ENCODE data around the gene ASCC1. TPM values are rescaled to one million over a fixed set of nuclear protein-coding genes. Genes with fewer than 3 reads are reported as not detected.

The ASCC1 gene
- total and polyA plus RNA-seq, 10 donors = 11.9 to 41.7 (median 33.8) TPM

DNA sequence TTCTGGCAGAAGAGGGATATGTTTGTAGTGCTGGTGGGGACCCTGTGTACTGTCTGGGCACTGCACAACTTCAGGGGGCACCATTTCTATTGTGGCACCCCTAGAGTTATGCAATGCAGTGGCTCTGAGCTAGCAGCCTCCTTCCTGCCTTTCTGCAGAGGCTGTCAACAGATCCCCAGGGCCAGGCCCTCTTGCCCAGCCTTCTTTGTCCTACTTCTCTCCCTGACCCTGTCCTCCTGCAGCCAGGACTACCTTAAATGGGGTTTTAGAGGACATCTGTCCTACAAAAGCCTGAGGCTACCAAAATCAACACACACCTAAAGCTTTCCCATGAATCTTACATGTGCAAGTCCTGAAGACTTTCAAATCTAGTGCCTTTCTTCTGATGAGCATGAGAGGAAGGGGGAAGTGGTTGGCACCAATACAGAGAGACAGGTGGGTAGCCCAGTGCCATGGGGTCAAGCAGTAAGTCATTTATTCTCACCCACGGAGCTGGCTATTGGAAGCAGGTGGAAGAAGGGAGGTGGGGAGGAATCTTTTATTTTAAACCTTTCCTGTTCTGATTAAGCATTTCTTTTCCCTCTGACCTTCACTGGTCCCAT, 130.1 kb downstream of the ASCC1 start:
- TF ChIP-seq POLR2A (IDR thresholded peaks at IDR 0.05) (no peak), POLR2AphosphoS5 (IDR thresholded peaks at IDR 0.05) (no peak)
- TF ChIP-seq, protein P1, sequence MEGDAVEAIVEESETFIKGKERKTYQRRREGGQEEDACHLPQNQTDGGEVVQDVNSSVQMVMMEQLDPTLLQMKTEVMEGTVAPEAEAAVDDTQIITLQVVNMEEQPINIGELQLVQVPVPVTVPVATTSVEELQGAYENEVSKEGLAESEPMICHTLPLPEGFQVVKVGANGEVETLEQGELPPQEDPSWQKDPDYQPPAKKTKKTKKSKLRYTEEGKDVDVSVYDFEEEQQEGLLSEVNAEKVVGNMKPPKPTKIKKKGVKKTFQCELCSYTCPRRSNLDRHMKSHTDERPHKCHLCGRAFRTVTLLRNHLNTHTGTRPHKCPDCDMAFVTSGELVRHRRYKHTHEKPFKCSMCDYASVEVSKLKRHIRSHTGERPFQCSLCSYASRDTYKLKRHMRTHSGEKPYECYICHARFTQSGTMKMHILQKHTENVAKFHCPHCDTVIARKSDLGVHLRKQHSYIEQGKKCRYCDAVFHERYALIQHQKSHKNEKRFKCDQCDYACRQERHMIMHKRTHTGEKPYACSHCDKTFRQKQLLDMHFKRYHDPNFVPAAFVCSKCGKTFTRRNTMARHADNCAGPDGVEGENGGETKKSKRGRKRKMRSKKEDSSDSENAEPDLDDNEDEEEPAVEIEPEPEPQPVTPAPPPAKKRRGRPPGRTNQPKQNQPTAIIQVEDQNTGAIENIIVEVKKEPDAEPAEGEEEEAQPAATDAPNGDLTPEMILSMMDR (IDR thresholded peaks at IDR 0.05 in 8 of 11, conservative IDR thresholded peaks at IDR 0.05 in 3 of 11) = no peak
- H3K4me1 ChIP-seq = peaks cover 8 to 94% (median 61%) of the 10 kb centered on the region in 6 donors
- H3K27me3 ChIP-seq (replicated peaks in 1 of 7) = peaks cover 0 to 30% (median 16%) of the 10 kb centered on the region in 7 donors
- peak overlapping the region in 7 of 8 donors; percentile 25 to 91 (median 89) for H3K27ac ChIP-seq
- H3K36me3 ChIP-seq = peaks cover 0 to 5% (median 0%) of the 10 kb centered on the region in 6 donors
- intact Hi-C loops (cut with DNase I; ENCODE audit: low total_unique reads) = no loop called here
- H3K4me3 ChIP-seq = peak overlapping the region in 7 of 8 donors; percentile 51 to 78 (median 59)
- WGBS, 5 donors = 21 to 44% (median 36%) methylated on average over 1 of the region's 1 CpG
- no peak for DNase-seq
- no peaks in the 10 kb centered on the region for H3K9me3 ChIP-seq

DNA sequence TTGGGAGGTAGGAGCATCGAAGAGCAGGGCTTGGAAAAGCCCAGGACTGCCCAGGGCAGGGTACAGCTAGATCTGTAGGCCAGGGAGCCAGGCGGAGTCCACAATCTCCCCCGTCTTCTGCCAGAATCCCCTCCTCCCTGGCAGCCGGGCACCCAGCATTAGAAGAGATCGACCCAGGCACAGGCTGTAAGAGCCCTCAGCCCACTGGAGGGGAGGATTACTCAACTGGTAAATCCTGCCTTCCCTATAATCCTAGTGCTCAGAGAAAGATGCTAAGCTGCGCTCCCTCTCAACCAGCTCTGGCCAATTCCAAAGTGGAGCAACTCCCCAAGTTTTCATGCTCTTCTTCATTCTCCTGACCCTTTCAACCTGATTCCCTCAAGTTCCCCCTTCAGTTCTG, 130.9 kb downstream of the ASCC1 start:
- Histone ChIP-seq H3K36me3 (peaks cover 0 to 5% (median 0%) of the 10 kb centered on the region in 6 donors), H3K27ac (peak overlapping the region in 3 of 8 donors; percentile 89 to 91 (median 90)), H3K4me1 (peaks cover 10 to 100% (median 69%) of the 10 kb centered on the region in 6 donors), H3K4me3 (no peak overlapping the region), H3K27me3 (replicated peaks in 1 of 7) (peaks cover 0 to 30% (median 16%) of the 10 kb centered on the region in 7 donors), H3K9me3 (no peaks in the 10 kb centered on the region)
- intact Hi-C loops (cut with DNase I; ENCODE audit: low total_unique reads) = no loop called here
- 86 to 98% (median 96%) methylated on average over 6 of the region's 6 CpGs for WGBS, 5 donors
- DNase-seq = no peak
- TF ChIP-seq, protein P1 (IDR thresholded peaks at IDR 0.05 in 8 of 11, conservative IDR thresholded peaks at IDR 0.05 in 3 of 11) = no peak
- TF ChIP-seq POLR2A (IDR thresholded peaks at IDR 0.05) = no peak
- no peak for TF ChIP-seq POLR2AphosphoS5 (IDR thresholded peaks at IDR 0.05)

DNA sequence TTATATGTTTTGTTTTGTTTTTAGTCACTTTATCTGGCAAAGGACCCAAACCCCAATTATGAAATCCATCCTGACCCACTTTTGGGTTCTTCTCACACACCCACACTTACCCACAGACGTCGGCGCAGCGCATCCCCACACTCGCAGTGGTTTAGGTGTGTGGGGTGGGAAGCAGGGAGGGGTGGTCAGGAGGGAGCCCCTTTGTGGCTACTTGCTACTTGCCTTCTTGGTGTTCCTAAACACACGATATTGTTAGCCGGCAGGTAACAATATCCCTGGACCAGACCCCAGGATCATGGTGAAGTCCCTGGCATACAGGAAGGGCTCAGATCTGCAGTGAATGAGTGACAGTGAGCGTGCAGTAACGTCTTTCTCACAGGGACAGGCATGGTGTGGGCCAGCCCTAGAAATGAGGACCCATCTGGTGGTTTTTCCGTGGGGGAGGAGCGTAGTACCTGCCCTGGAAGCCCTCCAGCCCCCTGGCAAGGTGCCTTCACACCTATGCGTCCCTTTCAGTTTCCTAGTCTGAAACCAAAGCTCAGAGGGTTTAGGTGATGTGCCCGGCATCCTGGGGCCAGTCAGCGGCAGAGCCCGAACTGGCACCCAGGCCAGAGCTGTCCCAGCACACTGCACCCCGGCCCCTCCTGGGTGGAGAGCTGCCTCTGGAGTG, 132.2 kb downstream of the ASCC1 start:
- peak; percentile 8 to 49 (median 12) for TF ChIP-seq POLR2AphosphoS5 (IDR thresholded peaks at IDR 0.05)
- TF ChIP-seq, protein P1 (IDR thresholded peaks at IDR 0.05 in 8 of 11, conservative IDR thresholded peaks at IDR 0.05 in 3 of 11) = no peak
- no peak for TF ChIP-seq POLR2A (IDR thresholded peaks at IDR 0.05)
- WGBS, 5 donors = 76 to 87% (median 83%) methylated on average over 9 to 16 of the region's 16 CpGs
- intact Hi-C loops (cut with DNase I; ENCODE audit: low total_unique reads) = no loop called here

More for the DNA sequence above, 132.2 kb downstream of the ASCC1 start:
- Histone ChIP-seq H3K27me3 (replicated peaks in 1 of 7) (peaks cover 0 to 28% (median 16%) of the 10 kb centered on the region in 7 donors), H3K9me3 (no peaks in the 10 kb centered on the region), H3K4me3 (peak overlapping the region in 2 of 8 donors; percentile 8 to 43), H3K27ac (peak overlapping the region in 3 of 8 donors; percentile 29 to 91 (median 89)), H3K4me1 (peaks cover 14 to 100% (median 74%) of the 10 kb centered on the region in 6 donors), H3K36me3 (peaks cover 0 to 5% (median 0%) of the 10 kb centered on the region in 6 donors)
- DNase-seq = peak; percentile 72

Data from spleen (tissue), 11 donors.